ENCODE results near the gene SLC39A10. TPM values are rescaled to one million over a fixed set of nuclear protein-coding genes. Genes with fewer than 3 reads are reported as not detected.
"Not testable (repeated sequence)": the region's sequence is repeated elsewhere in the genome, so short reads cannot be mapped to it uniquely, and the experiment has no call there.

Gene SLC39A10
- total RNA-seq, 8 experiments from 2014 or later = 31.8 to 58.4 (median 45.3) TPM

DNA sequence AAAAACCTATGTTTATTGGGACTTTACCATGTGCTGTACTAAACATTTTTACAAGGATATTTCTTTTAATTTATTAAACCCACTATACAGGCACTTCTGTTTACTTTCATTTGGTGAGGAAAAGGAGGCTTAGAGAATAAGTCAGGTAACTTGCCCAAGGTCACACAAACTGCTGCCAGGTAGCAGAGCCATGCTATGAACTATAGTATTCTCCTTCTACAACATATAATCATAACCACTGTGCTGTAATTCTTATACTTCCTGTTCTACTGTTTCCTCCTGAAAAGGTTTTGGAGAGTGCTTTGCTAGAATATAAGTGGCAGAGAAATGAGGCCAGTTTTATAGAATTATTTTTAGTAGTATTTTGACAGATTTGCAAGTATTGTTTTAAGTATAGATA is 29.5 kb downstream of the SLC39A10 start:
- ATAC-seq (replicated peaks in 6 of 8) = no peak
- H3K27ac ChIP-seq = no peak overlapping the region
- peaks cover 5 to 20% of the 10 kb centered on the region in 2 donors for H3K4me1 ChIP-seq (replicated peaks in 1 of 2)
- no peak overlapping the region for H3K4me3 ChIP-seq
- in situ Hi-C loops (cut with MboI; ENCODE audit: low pct_unique_long_range_greater_than_20kb in 2 of 9, low sequenced_read_pairs in 9 of 9, unreplicated experiment in 9 of 9) = loop anchor here in 1 of 9 experiments (25.0 kb wide), 1 partner anchor 226 kb away; no protein-coding TSS in a partner anchor

GRCh38 chr2:195687320-195688086 is 30.5 kb downstream of the SLC39A10 start:
- in situ Hi-C loops (cut with MboI; ENCODE audit: low pct_unique_long_range_greater_than_20kb in 2 of 9, low sequenced_read_pairs in 9 of 9, unreplicated experiment in 9 of 9) = loop anchor here in 1 of 9 experiments (25.0 kb wide), 1 partner anchor 225 kb away; no protein-coding TSS in a partner anchor
- ATAC-seq (replicated peaks in 6 of 8) = peak in 4 of 8 experiments; percentile 30 to 72 (median 48)
- no peak overlapping the region for H3K27ac ChIP-seq
- H3K4me3 ChIP-seq = no peak overlapping the region
- H3K4me1 ChIP-seq (replicated peaks in 1 of 2) = peaks cover 5 to 20% of the 10 kb centered on the region in 2 donors
- 0 to 79% (median 23%) methylated on average over 1 to 2 of the region's 2 CpGs; no CpG with 5 or more reads in 2 of the 10 experiments for WGBS, 10 experiments

- not testable (repeated sequence) for H3K4me1 ChIP-seq (replicated peaks in 1 of 2); ATAC-seq (replicated peaks in 6 of 8); H3K27ac ChIP-seq; H3K4me3 ChIP-seq
- WGBS, 10 experiments = 40 to 100% (median 94%) methylated on average over 1 to 3 of the region's 3 CpGs
- in situ Hi-C loops (cut with MboI; ENCODE audit: low pct_unique_long_range_greater_than_20kb in 2 of 9, low sequenced_read_pairs in 9 of 9, unreplicated experiment in 9 of 9) = loop anchor here in 1 of 9 experiments (25.0 kb wide), 1 partner anchor 220 kb away; no protein-coding TSS in a partner anchor
These were observed 35.5 kb downstream of the SLC39A10 start for GRCh38 chr2:195692531-195692930.

- Histone ChIP-seq H3K4me1 (replicated peaks in 1 of 2) (no peaks in the 10 kb centered on the region), H3K27ac (no peak overlapping the region), H3K4me3 (no peak overlapping the region)
- ATAC-seq (replicated peaks in 6 of 8) = no peak
- 83 to 100% (median 93%) methylated on average over 1 to 7 of the region's 7 CpGs; no CpG with 5 or more reads in 3 of the 10 experiments for WGBS, 10 experiments
- in situ Hi-C loops (cut with MboI; ENCODE audit: low pct_unique_long_range_greater_than_20kb in 2 of 9, low sequenced_read_pairs in 9 of 9, unreplicated experiment in 9 of 9) = loop anchor here in 1 of 9 experiments (25.0 kb wide), 1 partner anchor 218 kb away; no protein-coding TSS in a partner anchor
These were observed 37.5 kb downstream of the SLC39A10 start for GRCh38 chr2:195694553-195694952.

GRCh38 chr2:195695002-195695631 is 38.1 kb downstream of the SLC39A10 start:
- 80 to 100% (median 95%) methylated on average over 1 to 6 of the region's 8 CpGs; no CpG with 5 or more reads in 4 of the 10 experiments for WGBS, 10 experiments
- H3K4me3 ChIP-seq = no peak overlapping the region
- H3K27ac ChIP-seq = no peak overlapping the region
- ATAC-seq (replicated peaks in 6 of 8) = no peak
- no peaks in the 10 kb centered on the region for H3K4me1 ChIP-seq (replicated peaks in 1 of 2)
- in situ Hi-C loops (cut with MboI; ENCODE audit: low pct_unique_long_range_greater_than_20kb in 2 of 9, low sequenced_read_pairs in 9 of 9, unreplicated experiment in 9 of 9) = loop anchor here in 1 of 9 experiments (25.0 kb wide), 1 partner anchor 217 kb away; no protein-coding TSS in a partner anchor

DNA sequence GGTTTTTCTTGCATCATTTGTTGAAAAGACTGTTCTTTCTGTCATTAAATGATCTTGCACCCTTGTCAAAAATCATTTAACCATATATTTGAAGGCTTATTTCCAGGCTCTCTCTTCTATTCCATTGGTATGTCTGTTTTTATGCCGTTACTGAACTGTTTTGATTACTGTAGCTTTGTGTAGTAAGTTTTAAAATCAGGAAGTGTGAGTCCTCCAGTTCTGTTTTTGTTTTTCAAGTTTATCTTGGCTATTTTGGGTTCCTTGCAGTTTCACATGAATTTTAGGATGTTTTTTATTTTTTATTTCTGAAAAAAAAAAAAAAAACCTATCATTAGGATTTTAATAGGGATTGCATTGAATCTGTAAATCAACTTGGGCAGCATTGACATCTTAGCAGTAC is 39.0 kb downstream of the SLC39A10 start:
- Histone ChIP-seq H3K4me3 (no peak overlapping the region), H3K27ac (no peak overlapping the region), H3K4me1 (replicated peaks in 1 of 2) (no peaks in the 10 kb centered on the region)
- ATAC-seq (replicated peaks in 6 of 8) = no peak
- 80 to 100% (median 100%) methylated on average over 1 of the region's 1 CpG; no CpG with 5 or more reads in 2 of the 10 experiments for WGBS, 10 experiments
- in situ Hi-C loops (cut with MboI; ENCODE audit: low pct_unique_long_range_greater_than_20kb in 2 of 9, low sequenced_read_pairs in 9 of 9, unreplicated experiment in 9 of 9) = loop anchor here in 1 of 9 experiments (25.0 kb wide), 1 partner anchor 216 kb away; no protein-coding TSS in a partner anchor

GRCh38 chr2:195697681-195698220 is 40.7 kb downstream of the SLC39A10 start:
- Histone ChIP-seq H3K4me3 (no peak overlapping the region), H3K27ac (no peak overlapping the region), H3K4me1 (replicated peaks in 1 of 2) (no peaks in the 10 kb centered on the region)
- WGBS, 10 experiments = 58 to 100% (median 89%) methylated on average over 1 to 3 of the region's 3 CpGs
- in situ Hi-C loops (cut with MboI; ENCODE audit: low pct_unique_long_range_greater_than_20kb in 2 of 9, low sequenced_read_pairs in 9 of 9, unreplicated experiment in 9 of 9) = loop anchor here in 1 of 9 experiments (25.0 kb wide), 1 partner anchor 215 kb away; no protein-coding TSS in a partner anchor
- no peak for ATAC-seq (replicated peaks in 6 of 8)

DNA sequence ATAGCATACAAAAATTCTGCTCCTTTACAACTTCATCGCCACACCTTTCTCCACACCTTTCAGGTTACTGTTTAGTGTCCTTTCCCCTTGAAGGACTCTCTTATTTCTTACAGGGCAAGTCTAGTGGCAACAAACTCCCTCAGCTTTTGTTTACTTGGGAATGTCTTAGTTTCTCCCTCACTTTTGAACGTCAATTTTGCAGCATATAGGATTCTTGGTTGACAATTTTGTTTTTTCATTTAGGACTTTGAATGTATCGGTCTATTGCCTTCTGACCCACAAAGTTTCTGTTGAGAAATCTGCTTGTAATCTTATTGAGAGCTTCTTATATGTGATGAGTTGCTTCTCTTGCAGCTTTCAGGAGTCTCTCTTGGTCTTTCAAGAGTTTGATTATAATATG is 43.5 kb downstream of the SLC39A10 start:
- H3K27ac ChIP-seq = no peak overlapping the region
- in situ Hi-C loops (cut with MboI; ENCODE audit: low pct_unique_long_range_greater_than_20kb in 2 of 9, low sequenced_read_pairs in 9 of 9, unreplicated experiment in 9 of 9) = no loop called here
- 82 to 100% (median 100%) methylated on average over 1 to 3 of the region's 3 CpGs; no CpG with 5 or more reads in 2 of the 10 experiments for WGBS, 10 experiments
- no peak overlapping the region for H3K4me3 ChIP-seq
- H3K4me1 ChIP-seq (replicated peaks in 1 of 2) = no peaks in the 10 kb centered on the region
- no peak for ATAC-seq (replicated peaks in 6 of 8)

DNA sequence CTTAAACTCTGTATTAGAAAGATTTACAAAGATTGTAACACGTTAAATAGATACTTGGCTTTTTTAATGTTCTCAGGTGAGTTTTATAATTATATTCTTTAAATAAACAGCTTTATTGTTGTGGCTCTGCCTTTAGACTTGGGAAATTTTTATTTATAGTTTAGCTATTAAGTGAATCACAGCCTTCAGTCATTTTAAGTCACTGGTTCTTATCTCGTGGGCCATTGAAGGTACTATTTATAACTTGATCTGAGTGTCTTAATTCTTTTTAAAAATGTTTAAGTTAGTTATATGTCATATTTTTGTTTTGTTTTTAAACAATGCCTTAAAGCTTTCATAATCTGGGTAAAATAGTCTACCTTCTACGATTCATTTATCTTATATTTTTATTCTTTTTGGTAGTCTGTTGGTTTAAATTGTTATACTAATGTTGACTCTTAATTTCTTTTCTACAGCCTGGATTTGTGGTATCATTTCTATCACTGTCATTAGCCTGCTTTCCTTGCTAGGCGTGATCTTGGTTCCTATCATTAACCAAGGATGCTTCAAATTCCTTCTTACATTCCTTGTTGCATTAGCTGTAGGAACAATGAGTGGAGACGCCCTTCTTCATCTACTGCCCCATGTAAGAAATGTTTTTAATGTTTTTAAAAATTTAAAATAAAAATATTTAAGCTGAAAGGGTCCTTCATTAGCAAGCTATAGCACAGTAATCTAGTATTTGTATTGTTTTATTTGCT is 49.3 kb downstream of the SLC39A10 start:
- no peak for ATAC-seq (replicated peaks in 6 of 8)
- no peak overlapping the region for H3K27ac ChIP-seq
- no peak overlapping the region for H3K4me3 ChIP-seq
- no peaks in the 10 kb centered on the region for H3K4me1 ChIP-seq (replicated peaks in 1 of 2)
- 85 to 100% (median 91%) methylated on average over 2 to 5 of the region's 5 CpGs for WGBS, 10 experiments
- in situ Hi-C loops (cut with MboI; ENCODE audit: low pct_unique_long_range_greater_than_20kb in 2 of 9, low sequenced_read_pairs in 9 of 9, unreplicated experiment in 9 of 9) = no loop called here

- Histone ChIP-seq H3K4me1 (replicated peaks in 1 of 2) (no peaks in the 10 kb centered on the region), H3K4me3 (no peak overlapping the region), H3K27ac (no peak overlapping the region)
- in situ Hi-C loops (cut with MboI; ENCODE audit: low pct_unique_long_range_greater_than_20kb in 2 of 9, low sequenced_read_pairs in 9 of 9, unreplicated experiment in 9 of 9) = no loop called here
- 0 to 100% (median 98%) methylated on average over 1 to 2 of the region's 2 CpGs for WGBS, 10 experiments
- peak in 2 of 8 experiments; percentile 86 to 90 for ATAC-seq (replicated peaks in 6 of 8)
These were observed 53.1 kb downstream of the SLC39A10 start for GRCh38 chr2:195709901-195710806.

GRCh38 chr2:195711478-195711877 is 54.5 kb downstream of the SLC39A10 start:
- in situ Hi-C loops (cut with MboI; ENCODE audit: low pct_unique_long_range_greater_than_20kb in 2 of 9, low sequenced_read_pairs in 9 of 9, unreplicated experiment in 9 of 9) = no loop called here
- H3K27ac ChIP-seq = no peak overlapping the region
- ATAC-seq (replicated peaks in 6 of 8) = no peak

GRCh38 chr2:195716466-195716865 is 59.4 kb downstream of the SLC39A10 start:
- in situ Hi-C loops (cut with MboI; ENCODE audit: low pct_unique_long_range_greater_than_20kb in 2 of 9, low sequenced_read_pairs in 9 of 9, unreplicated experiment in 9 of 9) = no loop called here
- WGBS, 10 experiments = 77 to 100% (median 94%) methylated on average over 2 to 4 of the region's 4 CpGs; no CpG with 5 or more reads in 1 of the 10 experiments
- ATAC-seq (replicated peaks in 6 of 8) = no peak
- H3K4me3 ChIP-seq = no peak overlapping the region
- H3K27ac ChIP-seq = no peak overlapping the region
- no peaks in the 10 kb centered on the region for H3K4me1 ChIP-seq (replicated peaks in 1 of 2)

More at GRCh38 chr2:195711478-195711877, 54.5 kb downstream of the SLC39A10 start:
- Histone ChIP-seq H3K4me1 (replicated peaks in 1 of 2) (no peaks in the 10 kb centered on the region), H3K4me3 (no peak overlapping the region)
